DLD1 (cell line): ENCODE results near the gene AARSD1.
"Not testable (repeated sequence)": the region's sequence is repeated elsewhere in the genome, so short reads cannot be mapped to it uniquely, and the experiment has no call there.

Experiments
- in situ Hi-C: cut with HindIII; loops from 2 replicates; pipeline ENCODE4 v1.10.0; 2017; ENCODE audit warnings: low sequenced_read_pairs

The AARSD1 gene

DNA sequence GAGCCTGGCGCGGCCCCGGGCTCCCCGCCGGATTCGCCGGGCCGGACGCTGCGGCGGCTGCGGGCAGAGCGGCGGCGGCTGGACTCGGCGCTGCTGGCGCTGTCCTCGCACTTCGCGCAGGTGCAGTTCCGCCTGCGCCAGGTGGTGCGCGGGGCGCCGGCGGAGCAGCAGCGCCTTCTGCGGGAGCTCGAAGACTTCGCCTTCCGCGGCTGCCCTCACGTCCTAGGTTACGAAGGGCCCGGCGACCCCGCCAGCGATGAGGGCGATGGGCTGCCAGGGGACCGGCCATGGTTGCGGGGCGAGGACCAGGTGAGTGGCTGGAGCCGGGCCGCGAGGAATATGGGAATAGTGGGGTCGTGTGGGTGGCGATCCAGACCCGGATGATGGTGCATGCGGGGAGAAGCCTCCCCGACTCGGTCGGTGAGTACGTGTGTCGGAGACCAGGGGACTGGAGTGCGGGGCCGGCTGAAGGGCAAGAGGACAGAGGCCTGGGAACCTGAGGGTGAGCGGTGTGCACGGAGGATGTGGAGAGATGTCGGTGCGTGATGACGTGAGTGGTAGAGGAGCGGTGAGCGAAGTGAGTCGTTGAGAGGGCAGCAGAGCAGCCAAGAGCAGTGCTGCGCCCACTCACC lies 16.6 kb upstream of the AARSD1 start:
- in situ Hi-C loops = no loop called here

GRCh38 chr17:42980274-42980765 lies 16.1 kb upstream of the AARSD1 start, which contains the start of gene RUNDC1:
TSS of gene RUNDC1 (plus strand) at chr17:42980565. CDS start at chr17:42980577, 12 bp downstream.
- in situ Hi-C loops = no loop called here

DNA sequence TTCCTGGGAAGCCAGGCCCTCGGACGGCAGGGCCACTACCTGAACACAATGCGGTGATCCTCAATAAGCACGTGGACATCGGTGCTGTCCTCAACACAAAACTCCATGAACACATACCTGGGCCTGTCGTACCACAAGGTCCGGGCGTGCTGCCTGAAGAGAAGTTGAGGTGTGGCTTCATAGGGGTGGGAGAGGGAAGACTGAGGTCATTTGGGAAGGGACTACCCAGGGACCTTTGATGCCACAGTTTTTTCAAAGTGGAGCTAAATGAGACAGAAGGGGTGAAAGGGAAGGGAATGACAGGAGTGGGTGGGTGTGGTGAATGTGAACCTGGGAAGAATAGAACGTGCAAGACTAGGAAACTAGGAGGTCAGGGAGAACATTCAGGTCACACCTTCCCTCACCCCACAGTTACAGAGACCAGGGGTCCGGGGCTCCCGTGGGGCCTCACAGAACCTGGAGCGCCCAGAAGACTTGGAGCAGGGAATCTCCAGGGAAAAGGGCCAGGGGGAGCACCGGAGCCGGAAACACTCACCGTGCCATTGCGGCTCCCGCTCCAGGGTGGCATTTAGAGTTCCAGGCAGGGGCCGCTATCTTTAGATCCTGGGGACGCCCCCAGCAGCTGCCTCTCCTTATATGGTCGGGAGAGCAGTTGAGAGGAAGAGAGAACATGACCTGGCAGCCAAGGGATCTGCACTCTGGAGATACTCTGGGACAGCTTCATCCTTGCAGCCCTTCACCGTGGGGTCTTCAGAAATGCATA lies 15.4 kb upstream of the AARSD1 start, which contains the start of gene PTGES3L:
TSS of gene PTGES3L (minus strand) at position 570 of the 763 bp plus-strand sequence. CDS start at position 543, 27 bp downstream.
- in situ Hi-C loops = no loop called here

DNA sequence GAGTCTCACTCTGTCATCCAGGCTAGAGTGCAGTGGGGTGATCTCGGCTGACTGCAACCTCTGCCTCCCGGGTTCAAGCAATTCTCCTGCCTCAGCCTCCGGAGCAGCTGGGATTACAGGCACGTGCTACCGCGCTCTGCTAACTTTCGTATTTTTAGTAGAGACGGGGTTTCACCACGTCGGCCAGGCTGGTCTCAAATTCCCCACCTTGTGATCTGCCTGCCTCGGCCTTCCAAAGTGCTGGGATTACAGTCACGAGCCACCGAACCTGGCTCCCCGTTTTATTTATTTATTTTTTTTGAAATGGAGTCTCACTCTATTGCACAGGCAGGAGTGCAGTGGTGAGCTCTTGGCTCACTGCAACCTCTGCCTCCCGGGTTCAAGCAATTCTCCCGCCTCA lies 11.4 kb upstream of the AARSD1 start:
- in situ Hi-C loops = not testable (repeated sequence)

DNA sequence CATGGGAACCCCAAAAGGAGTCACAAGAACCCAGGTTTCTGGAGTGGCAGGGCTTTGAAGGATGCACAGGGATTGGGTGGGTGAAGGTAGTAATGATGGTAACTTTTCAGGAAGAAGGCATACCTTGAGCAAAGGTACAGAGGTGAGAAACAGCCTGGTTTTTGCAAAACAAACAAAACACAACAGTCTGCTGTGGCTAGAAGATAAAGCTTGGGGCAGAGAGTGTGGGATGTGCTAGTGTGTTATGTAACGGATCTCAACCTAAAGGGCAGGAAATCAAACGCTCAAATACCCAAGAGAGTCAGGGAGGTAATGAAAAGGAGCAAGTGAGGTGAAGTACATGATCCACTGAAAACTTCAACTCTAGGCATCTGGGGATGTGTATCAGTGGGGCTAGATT lies 11.0 kb upstream of the AARSD1 start:
- in situ Hi-C loops = no loop called here

DNA sequence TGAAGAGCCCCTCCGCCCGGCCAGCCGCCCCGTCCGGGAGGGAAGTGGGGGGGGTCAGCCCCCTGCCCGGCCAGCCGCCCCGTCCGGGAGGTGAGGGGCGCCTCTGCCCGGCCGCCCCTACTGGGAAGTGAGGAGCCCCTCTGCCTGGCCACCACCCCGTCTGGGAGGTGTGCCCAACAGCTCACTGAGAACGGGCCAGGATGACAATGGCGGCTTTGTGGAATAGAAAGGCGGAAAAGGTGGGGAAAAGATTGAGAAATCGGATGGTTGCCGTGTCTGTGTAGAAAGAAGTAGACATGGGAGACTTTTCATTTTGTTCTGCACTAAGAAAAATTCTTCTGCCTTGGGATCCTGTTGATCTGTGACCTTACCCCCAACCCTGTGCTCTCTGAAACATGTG lies 9.1 kb upstream of the AARSD1 start:
- in situ Hi-C loops = not testable (repeated sequence)

DNA sequence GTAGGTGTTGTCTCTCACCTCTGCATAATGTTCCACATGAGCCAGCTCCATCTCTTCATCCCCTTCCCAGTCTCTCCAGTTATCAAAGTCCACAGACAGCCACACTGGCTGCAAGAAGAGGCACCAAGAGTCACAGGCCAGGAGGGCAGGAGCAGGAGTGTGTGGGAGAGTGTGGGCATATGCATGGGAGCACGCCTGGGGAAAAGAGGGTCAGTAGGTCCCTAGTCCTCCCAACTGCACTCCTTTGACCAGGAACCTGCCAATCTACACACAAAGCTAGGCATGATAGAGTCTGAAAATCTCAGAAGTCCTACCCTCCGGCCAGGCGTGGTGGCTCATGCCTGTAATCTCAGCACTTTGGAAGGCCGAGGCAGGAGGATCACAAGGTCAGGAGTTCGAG lies 7.3 kb upstream of the AARSD1 start:
- in situ Hi-C loops = no loop called here

- in situ Hi-C loops = no loop called here
These were observed 4.8 kb upstream of the AARSD1 start for GRCh38 chr17:42969001-42969581.

GRCh38 chr17:42967925-42968324 lies 3.7 kb upstream of the AARSD1 start:
- in situ Hi-C loops = no loop called here

- in situ Hi-C loops = no loop called here
These were observed 10.6 kb downstream of the AARSD1 start for GRCh38 chr17:42953669-42954068.

DNA sequence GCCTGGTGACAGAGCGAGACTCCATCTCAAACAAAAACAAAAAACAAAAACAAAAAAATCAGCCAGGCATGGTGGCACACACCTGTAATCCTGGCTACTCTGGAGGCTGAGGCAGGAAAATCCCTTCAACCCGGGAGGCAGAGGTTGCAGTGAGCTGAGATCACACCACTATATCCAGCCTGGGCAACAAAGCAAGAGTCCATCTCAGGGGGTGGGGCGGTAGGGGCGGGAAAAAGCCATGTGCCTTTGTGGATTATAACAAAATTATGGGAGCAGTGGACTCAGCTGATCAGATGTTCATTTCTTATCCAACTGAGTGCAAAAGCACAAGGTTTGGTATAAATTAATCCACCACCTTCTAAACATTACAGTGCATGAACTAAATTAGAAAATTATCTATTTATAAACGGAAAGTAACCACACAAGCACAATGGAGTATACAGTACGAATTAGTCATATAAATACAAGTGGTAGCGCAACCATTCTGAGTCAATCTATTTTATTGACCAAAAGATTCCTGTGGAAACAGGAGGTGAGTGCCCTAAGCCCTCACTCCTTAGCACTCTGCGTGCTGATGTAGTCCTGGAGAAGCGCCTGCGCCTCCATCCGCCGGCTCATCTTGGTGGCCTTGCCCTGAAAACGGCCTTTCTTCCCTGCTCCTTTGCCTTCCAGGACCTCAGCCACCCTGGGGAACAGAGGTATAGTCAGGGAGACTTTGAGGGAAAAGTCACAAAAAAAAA lies 14.0 kb downstream of the AARSD1 start:
- in situ Hi-C loops = no loop called here

DNA sequence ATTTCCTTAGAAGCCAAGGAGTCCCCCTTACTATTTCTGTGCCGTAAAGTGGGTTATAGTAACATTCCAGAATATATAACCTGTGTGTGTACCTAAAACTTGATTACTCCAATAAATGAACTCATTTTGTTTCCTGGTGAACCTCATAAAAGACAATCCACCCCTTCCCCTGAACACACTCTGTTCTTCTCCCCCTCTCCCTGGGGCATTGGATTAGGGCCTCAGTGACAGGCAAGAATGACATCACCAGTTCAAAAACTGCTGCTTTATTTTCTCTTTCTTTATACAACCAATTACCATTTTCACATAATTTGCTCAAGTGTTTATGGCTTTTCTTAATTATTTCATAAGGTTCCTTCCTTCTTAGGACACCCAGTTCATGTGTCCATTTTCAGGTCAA lies 17.4 kb downstream of the AARSD1 start:
- in situ Hi-C loops = no loop called here

DNA sequence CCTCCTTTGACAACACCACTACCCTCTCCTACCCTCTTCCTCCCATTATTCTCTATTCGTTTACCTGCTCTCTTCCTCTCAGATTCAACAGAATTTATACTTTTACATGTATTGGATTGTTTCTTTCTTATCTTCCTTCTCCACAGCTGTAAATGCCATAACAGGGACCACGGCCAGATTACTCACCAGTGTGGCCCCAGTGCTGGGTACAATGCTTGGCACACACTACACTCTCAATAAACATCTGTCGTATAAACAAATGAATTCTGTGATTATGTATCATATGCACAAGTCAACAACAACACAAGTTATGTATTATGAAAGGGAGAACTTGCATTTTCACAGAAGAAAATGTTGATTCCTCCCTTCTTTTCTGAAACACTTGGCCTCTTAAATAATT lies 20.0 kb downstream of the AARSD1 start:
- in situ Hi-C loops = no loop called here

DNA sequence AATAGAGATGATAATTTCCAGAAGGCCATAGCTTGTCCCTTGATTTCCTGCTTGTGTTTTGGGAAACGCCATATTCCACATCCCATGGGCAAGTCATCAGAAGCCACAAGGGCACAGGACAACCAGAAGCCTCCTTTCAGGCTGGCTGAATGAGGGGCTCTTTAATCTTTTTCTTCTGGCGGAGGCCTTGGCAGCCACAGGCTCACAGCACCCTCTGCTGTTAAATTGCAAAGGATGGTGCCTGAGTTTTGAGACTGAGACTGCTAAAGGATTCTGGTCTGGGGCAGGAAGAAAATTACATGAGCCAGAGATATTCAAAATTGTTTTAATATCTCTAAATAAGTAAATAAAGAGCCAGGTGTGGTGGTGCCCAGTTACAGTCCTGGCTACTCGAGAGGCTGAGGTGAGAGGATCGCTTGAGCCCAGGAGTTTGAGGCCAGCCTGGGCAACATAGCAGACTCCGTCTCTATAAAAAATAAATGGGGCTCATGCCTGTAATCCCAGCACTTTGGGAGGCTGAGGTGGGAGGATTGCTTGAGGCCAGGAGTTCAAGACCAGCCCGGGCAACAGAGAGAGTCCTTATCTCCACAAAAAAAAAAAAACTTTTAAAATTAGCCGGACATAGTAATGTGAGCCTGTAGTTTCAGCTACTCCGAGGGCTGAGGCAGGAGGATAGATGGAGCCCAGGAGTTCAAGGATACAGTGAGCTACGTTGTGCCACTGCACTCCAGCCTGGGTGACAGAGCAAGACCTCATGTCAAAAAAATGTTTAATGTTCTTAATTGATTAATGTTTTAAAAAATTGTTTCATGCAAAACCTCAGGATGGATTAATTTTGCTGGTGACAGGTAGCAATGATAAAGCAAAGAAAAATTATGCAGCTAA lies 26.3 kb downstream of the AARSD1 start:
- in situ Hi-C loops = no loop called here

DNA sequence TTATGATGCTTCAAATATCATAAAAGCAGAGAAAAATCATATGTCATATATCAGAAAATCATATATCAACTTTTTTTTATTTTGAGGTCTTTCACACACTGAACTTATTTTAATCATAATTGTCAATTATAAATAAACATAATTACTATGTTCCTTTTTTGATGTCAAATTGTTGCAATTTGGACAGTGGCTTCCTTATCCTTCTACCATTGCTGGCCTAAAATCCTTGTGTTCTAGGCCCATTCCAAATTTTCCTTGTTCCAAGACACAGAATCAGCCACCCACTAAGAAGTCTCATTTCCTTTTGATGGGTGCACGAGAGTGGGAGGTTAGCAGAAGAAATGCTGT lies 34.8 kb downstream of the AARSD1 start:
- in situ Hi-C loops = no loop called here

GRCh38 chr17:42928714-42929496 lies 35.3 kb downstream of the AARSD1 start:
- in situ Hi-C loops = no loop called here

DNA sequence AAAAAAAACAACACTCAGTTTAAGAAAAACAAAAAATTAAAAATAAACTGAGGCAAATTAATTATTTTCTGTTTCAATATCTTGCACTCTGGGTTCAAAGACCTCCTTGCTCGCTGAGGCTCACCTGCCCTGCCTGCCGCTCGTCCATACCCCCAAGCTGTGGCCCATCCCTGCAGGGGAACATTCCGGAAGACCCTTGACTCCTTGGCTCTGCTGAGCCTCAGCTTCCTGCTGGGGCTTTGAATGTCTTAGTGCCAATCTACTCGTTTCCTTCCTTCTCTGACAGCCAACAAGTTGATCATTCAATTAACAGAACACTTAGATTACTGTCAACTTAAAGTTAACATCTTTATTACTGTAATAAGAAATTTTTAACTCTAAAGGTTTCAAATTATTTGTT lies 39.4 kb downstream of the AARSD1 start:
- in situ Hi-C loops = no loop called here

GRCh38 chr17:42923472-42923871 lies 40.8 kb downstream of the AARSD1 start:
- in situ Hi-C loops = not testable (repeated sequence)

- in situ Hi-C loops = no loop called here
These were observed 42.0 kb downstream of the AARSD1 start for GRCh38 chr17:42922294-42922693.
